Measurements from ENCODE around the gene ZNF436. TPM values are rescaled to one million over a fixed set of nuclear protein-coding genes. Genes with fewer than 3 reads are reported as not detected.

ZNF436 gene
- total and polyA plus RNA-seq, 3 donors from 2014 or later: 24.6 to 29.0 (median 26.7) TPM

DNA sequence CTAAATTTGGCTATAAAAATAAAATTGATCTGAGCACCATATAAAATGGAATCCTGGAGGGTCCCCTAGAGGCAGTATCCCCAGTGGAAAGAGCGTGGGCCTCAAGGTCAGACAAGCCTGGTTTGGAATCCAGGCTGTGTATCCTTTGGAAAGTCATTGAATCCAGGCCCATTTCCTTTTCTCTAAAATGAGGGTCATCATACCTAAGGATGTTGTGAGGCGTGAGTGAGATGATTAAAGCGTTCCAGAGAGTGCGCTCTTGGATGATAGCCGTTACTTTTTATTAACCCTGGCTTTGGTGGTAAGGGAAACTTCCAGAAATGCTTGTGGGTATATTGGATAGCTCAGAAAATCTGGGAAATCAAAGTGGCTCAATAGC lies 683 bp upstream of the ZNF436 start:
- TF ChIP-seq POLR2A (IDR thresholded peaks at IDR 0.05): no peak
- TF ChIP-seq, protein P1, sequence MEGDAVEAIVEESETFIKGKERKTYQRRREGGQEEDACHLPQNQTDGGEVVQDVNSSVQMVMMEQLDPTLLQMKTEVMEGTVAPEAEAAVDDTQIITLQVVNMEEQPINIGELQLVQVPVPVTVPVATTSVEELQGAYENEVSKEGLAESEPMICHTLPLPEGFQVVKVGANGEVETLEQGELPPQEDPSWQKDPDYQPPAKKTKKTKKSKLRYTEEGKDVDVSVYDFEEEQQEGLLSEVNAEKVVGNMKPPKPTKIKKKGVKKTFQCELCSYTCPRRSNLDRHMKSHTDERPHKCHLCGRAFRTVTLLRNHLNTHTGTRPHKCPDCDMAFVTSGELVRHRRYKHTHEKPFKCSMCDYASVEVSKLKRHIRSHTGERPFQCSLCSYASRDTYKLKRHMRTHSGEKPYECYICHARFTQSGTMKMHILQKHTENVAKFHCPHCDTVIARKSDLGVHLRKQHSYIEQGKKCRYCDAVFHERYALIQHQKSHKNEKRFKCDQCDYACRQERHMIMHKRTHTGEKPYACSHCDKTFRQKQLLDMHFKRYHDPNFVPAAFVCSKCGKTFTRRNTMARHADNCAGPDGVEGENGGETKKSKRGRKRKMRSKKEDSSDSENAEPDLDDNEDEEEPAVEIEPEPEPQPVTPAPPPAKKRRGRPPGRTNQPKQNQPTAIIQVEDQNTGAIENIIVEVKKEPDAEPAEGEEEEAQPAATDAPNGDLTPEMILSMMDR (IDR thresholded peaks at IDR 0.05): no peak
- 14% methylated on average over 5 of the region's 5 CpGs for WGBS, 2 donors
- intact Hi-C loops (cut with DNase I; ENCODE audit: low total_unique reads): no loop called here
- Histone ChIP-seq H3K36me3 (ENCODE audit: low read depth, missing control alignments) (no peaks in the 10 kb centered on the region), H3K9me3 (no peaks in the 10 kb centered on the region), H3K27me3 (no peaks in the 10 kb centered on the region), H3K27ac (peak overlapping the region; percentile 98 to 99), H3K4me1 (peaks cover 44% of the 10 kb centered on the region), H3K4me3 (no peak overlapping the region)
- no peak for DNase-seq

DNA sequence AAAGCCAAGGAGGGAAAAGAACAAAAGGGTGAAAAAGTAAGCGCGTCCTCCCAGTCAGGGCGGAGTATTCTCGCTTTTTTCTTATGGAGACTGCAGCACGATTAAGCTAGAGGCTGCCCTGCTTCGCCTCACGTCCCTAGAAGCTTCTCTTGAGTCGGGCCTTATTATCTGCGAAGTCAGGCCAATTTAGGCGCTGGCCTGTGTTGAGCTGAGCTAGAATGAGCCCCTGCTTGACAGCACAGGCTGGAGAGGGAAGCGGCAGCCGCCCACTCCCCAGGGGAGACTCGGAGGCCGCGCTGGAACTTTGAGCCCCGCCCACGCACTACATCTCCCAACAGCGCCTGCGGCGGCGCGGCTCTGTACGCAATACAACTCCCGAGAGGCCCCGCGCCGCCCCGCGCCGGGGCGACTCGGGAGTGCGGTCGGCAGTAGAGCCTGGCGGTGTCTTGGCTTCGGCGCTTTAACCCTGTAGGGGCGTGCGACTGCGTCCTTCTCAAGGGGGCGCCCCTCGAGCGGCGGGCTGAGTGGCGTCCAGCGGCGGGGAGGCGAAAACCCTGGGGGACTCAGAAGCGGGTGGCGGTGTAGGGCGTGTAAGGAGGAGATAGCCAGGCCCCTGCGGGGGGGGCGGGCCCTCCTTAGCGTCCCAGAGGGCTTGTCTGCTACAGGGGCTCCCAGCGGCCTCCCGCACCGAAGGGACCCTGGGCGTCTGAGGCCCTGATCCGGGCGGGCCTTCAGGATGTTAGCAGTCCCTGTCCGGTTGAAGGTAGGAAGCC lies 888 bp downstream of the ZNF436 start:
- intact Hi-C loops (cut with DNase I; ENCODE audit: low total_unique reads): no loop called here
- Histone ChIP-seq H3K4me3 (peak overlapping the region; percentile 94 to 96), H3K27ac (peak overlapping the region; percentile 98 to 99), H3K27me3 (no peaks in the 10 kb centered on the region), H3K36me3 (ENCODE audit: low read depth, missing control alignments) (no peaks in the 10 kb centered on the region), H3K9me3 (no peaks in the 10 kb centered on the region), H3K4me1 (peaks cover 44% of the 10 kb centered on the region)
- 0 to 1% methylated on average over 8 to 46 of the region's 61 CpGs for WGBS, 2 donors
- peak; percentile 89 for TF ChIP-seq POLR2A (IDR thresholded peaks at IDR 0.05)
- TF ChIP-seq, protein P1 (IDR thresholded peaks at IDR 0.05): peak in 1 of 3 experiments; percentile 2
- peak; percentile 94 for DNase-seq

DNA sequence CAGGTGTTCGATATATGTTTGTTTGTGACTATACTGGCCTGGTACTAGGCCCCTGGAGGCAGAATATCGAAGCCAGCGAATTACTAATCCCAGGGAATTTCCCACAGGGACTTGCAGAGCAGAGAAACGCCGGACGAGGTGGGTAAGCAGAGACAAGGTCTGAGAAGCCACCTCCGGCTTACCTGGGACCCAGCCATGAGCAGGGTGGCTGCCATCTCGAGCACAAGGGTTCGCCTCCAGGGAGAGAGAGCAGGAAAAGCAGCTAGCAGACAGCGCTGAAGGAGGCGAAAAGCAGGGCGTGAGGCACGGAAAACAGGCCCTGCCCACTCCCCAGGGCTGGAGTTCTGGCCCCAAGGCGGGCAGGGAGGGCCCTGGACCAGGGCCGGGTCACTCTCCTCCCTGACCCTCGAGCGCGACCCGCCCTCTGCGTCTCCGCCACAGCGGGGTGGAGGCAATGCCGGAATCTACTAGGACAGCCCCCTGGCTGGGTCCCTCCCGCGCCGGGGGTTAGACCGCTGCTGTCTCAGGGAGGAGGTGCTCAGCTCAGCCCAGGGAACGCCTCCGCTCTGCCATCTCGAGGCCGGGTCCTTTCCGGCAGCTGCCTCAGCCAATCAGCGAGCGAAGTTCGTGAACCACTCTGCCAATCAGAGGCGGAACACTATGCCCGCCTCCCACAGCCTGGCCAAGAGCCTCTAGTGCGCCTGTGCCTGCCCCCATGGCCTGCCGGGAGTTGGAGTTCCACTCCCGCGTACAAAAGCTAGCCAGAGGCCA lies 1.7 kb downstream of the ZNF436 start:
- peak; percentile 99 for DNase-seq
- peak overlapping the region; percentile 94 to 96 for H3K4me3 ChIP-seq
- no peaks in the 10 kb centered on the region for H3K27me3 ChIP-seq
- 2 to 9% methylated on average over 9 to 41 of the region's 41 CpGs for WGBS, 2 donors
- intact Hi-C loops (cut with DNase I; ENCODE audit: low total_unique reads): no loop called here
- TF ChIP-seq POLR2A (IDR thresholded peaks at IDR 0.05): no peak
- TF ChIP-seq, protein P1 (IDR thresholded peaks at IDR 0.05): no peak
- H3K4me1 ChIP-seq: peaks cover 40% of the 10 kb centered on the region
- H3K9me3 ChIP-seq: no peaks in the 10 kb centered on the region
- peak overlapping the region; percentile 98 to 99 for H3K27ac ChIP-seq
- H3K36me3 ChIP-seq (ENCODE audit: low read depth, missing control alignments): no peaks in the 10 kb centered on the region

DNA sequence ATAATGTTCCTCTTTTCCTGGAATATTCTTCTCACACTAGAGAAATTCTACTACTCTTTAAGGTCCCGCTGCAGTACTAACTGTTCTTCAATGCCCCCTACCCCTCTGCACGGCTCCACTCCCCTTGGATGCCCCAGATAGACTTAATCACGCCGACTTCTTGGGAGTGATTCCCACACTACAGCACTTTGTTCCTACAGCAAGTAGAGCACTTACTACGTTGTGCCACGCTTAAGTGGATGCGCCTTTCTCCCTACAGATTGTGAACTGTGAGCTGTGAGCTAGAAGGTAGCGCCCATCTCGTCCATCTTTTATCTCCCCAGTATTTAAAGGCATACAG lies 2.2 kb downstream of the ZNF436 start:
- no peak for DNase-seq
- peak overlapping the region; percentile 94 to 96 for H3K4me3 ChIP-seq
- H3K27ac ChIP-seq: peak overlapping the region in 1 of 2 donors; percentile 99
- 38 to 55% methylated on average over 9 of the region's 9 CpGs for WGBS, 2 donors
- peaks cover 37% of the 10 kb centered on the region for H3K4me1 ChIP-seq
- H3K27me3 ChIP-seq: no peaks in the 10 kb centered on the region
- H3K9me3 ChIP-seq: no peaks in the 10 kb centered on the region
- intact Hi-C loops (cut with DNase I; ENCODE audit: low total_unique reads): no loop called here
- no peaks in the 10 kb centered on the region for H3K36me3 ChIP-seq (ENCODE audit: low read depth, missing control alignments)
- TF ChIP-seq POLR2A (IDR thresholded peaks at IDR 0.05): no peak
- TF ChIP-seq, protein P1 (IDR thresholded peaks at IDR 0.05): no peak
